ENCODE results near the gene SLC48A1.

SLC48A1 gene

DNA sequence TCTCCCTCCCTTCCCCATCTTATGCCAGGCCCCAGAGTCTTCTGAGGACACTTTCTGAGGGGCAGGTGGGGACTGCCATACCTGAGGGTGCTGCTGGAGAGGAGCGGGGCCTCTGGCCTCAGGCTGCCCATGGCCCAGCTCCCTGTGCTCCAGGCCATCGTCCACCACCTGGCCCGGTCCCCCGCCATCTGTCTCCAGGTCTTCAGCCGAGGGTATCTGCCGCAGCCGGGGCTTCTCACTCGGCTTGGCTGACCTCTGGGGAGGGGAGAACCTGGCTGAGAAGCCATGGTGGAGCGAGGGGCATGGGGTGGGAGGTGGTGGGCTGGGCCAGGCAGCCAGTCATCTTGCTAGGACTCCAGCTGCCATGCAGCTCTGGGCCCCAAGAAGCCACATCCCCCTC lies 21.6 kb downstream of the SLC48A1 start:
- H3K27ac Mint-ChIP-seq: no peak overlapping the region
- H3K4me1 Mint-ChIP-seq (ENCODE audit: low read depth): peaks cover 8% of the 10 kb centered on the region
- H3K9me3 Mint-ChIP-seq: no peaks in the 10 kb centered on the region
- no peaks in the 10 kb centered on the region for H3K27me3 Mint-ChIP-seq (ENCODE audit: low read depth)
- DNase-seq (ENCODE audit: low spot score): no peak
- H3K4me3 Mint-ChIP-seq: no peak overlapping the region
- peaks cover 49% of the 10 kb centered on the region for H3K36me3 Mint-ChIP-seq (ENCODE audit: low read depth)

DNA sequence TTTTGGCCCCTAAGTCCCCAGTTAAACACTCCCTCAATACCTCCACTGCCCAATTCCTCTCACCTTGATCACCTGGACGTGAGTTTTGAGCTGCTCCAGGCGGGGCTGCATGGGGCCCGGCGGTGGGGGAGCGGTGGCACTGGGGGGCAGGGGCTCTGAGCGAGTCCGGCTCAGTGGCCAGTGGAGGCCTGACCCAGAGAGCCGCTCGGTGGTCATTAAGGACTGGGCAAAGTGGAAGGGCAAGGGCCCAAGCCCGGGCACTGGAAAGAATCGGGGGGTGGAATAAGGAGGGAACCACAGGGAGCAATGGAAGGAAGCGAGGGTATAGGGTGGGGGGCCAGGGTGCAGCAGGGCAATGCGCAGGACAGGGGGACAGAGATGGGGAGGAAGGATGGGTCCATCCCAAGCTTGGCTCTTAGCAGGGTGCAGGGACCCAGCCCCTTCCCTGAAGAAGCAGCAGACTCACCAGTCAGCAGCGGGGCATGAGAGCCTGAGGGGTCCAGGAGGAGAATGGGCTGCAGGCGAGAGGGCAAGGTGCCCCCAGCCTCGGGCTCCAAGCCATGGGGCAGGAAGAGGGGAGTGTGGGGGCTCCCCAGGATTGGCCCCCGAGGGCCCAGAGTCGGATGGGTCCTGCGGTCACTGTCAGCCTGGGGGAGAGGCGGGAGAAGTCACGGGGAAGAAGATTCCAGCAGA lies 22.2 kb downstream of the SLC48A1 start:
- peaks cover 48% of the 10 kb centered on the region for H3K36me3 Mint-ChIP-seq (ENCODE audit: low read depth)

DNA sequence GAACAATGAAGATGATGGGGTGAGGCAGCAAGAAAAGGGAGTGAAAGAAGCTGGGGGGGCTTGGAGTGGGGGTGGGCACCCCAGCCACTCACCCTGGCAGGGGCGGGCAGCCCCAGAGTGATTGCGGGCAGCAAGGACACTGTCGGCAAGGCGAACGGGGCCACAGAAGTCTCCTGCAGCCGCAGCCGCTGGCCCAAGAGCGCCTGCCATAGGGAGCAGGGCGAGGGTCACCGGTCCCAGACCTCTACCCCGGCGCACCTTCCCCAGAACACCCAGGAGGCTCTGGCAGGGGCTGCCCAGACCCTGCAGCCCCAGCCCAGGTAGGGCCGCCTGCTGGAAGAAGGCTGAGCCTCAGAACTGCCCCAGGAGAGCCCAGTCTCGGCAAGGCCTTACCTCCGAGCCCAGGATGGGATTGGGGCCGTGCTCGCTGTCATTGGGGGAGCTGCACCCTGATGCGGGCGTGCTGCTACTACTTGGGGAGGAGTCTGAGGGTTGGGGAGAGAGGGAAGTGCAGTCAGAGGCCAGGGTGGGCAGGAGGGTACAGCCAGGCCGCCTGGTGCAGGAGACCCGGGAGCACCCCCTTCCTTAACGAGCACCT lies 22.9 kb downstream of the SLC48A1 start:
- H3K36me3 Mint-ChIP-seq (ENCODE audit: low read depth): peaks cover 44% of the 10 kb centered on the region
- no peak overlapping the region for H3K27ac Mint-ChIP-seq
- H3K4me3 Mint-ChIP-seq: no peak overlapping the region

More for the DNA sequence above, 22.2 kb downstream of the SLC48A1 start:
- H3K27me3 Mint-ChIP-seq (ENCODE audit: low read depth): no peaks in the 10 kb centered on the region
- H3K4me3 Mint-ChIP-seq: no peak overlapping the region
- H3K27ac Mint-ChIP-seq: no peak overlapping the region
- DNase-seq (ENCODE audit: low spot score): no peak
- H3K9me3 Mint-ChIP-seq: no peaks in the 10 kb centered on the region
- peaks cover 10% of the 10 kb centered on the region for H3K4me1 Mint-ChIP-seq (ENCODE audit: low read depth)

DNA sequence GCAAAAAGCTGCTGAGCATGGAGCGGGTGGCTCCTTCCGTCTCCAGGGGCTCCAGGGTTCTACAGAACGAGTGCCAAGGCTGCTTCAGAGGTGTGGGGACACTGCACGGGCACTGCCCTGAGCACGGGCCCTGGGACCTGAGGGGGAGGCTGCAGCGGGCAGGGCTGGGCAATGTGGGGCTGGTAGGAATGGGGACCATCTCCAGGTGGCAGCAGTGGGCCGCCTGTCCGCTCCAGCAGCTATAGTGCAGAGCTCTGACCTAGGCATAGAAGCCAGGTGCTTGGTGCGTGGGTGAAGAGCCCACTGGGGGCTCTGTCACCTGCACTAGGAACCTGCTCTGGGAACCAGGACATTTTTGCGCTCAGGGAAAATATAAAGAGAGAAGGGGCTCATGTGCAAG lies 24.4 kb downstream of the SLC48A1 start:
- no peak overlapping the region for H3K4me3 Mint-ChIP-seq
- H3K4me1 Mint-ChIP-seq (ENCODE audit: low read depth): peaks cover 21% of the 10 kb centered on the region
- DNase-seq (ENCODE audit: low spot score): no peak
- H3K27ac Mint-ChIP-seq: peak overlapping the region; percentile 57
- H3K36me3 Mint-ChIP-seq (ENCODE audit: low read depth): peaks cover 41% of the 10 kb centered on the region
- H3K27me3 Mint-ChIP-seq (ENCODE audit: low read depth): no peaks in the 10 kb centered on the region
- no peaks in the 10 kb centered on the region for H3K9me3 Mint-ChIP-seq

More for the DNA sequence above, 22.9 kb downstream of the SLC48A1 start:
- no peak for DNase-seq (ENCODE audit: low spot score)
- Mint-ChIP-seq H3K4me1 (ENCODE audit: low read depth) (peaks cover 10% of the 10 kb centered on the region), H3K9me3 (no peaks in the 10 kb centered on the region), H3K27me3 (ENCODE audit: low read depth) (no peaks in the 10 kb centered on the region)

DNA sequence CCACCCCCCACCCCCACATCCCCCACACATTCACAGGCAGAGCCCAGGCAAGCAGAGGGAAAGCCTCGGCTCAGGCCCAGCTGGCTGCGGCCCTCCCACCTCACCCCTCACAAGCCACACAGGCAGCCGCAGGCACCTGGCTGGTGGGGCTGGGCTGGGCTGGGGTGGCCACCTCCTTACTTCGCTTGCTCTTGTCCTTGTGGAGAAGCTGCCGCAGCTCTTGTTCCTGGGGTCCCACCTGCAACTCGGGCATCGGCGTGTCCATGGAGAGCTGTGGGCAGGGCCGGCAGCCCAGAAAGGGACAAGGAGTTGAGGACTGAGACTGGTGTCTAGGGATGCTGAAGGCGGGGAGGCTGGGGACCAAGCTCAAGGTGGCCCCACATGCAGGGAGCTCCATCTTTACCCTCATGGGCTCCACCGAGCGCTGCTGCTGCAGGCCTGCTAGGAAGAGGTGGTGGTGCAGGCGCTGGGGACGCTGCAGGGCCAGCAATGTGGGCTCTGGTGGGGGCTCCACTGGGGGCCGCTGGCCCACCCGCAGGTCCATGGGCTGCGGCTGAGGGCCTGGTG lies 25.4 kb downstream of the SLC48A1 start:
- Mint-ChIP-seq H3K27ac (no peak overlapping the region), H3K4me1 (ENCODE audit: low read depth) (peaks cover 31% of the 10 kb centered on the region), H3K27me3 (ENCODE audit: low read depth) (no peaks in the 10 kb centered on the region), H3K36me3 (ENCODE audit: low read depth) (peaks cover 43% of the 10 kb centered on the region), H3K4me3 (no peak overlapping the region), H3K9me3 (no peaks in the 10 kb centered on the region)
- DNase-seq (ENCODE audit: low spot score): no peak

DNA sequence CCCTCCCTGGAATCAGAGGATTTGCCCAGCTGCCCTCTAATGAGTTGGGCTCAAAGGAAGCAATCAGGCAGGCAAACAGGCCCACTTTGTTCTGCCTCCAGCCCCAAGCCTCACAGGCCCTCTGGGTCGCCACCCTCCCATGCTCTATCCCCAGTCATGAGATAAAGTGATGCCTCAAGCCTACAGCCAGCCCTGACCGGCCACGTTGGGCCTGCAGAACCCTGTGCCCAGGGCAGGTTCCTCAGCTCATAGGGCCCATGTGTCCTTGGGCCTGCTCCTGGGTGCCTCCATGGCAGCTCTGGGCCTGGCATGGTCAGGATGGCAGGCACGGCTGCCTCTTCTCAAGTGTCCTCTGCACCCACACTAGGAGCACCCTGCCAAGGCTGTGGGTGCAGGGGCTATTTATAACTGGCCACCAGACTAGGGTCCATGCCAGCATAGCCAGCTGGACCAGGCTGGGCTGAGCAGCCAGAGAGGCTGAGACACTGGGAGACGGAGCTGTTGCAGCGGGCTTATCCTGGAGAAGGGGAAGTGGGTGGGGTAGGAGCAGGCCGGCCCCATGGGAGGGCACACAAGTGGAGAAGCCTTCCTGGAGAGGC lies 26.4 kb downstream of the SLC48A1 start:
- no peak for DNase-seq (ENCODE audit: low spot score)
- Mint-ChIP-seq H3K27ac (no peak overlapping the region), H3K4me3 (no peak overlapping the region), H3K27me3 (ENCODE audit: low read depth) (no peaks in the 10 kb centered on the region), H3K9me3 (no peaks in the 10 kb centered on the region), H3K36me3 (ENCODE audit: low read depth) (peaks cover 44% of the 10 kb centered on the region), H3K4me1 (ENCODE audit: low read depth) (peaks cover 41% of the 10 kb centered on the region)

DNA sequence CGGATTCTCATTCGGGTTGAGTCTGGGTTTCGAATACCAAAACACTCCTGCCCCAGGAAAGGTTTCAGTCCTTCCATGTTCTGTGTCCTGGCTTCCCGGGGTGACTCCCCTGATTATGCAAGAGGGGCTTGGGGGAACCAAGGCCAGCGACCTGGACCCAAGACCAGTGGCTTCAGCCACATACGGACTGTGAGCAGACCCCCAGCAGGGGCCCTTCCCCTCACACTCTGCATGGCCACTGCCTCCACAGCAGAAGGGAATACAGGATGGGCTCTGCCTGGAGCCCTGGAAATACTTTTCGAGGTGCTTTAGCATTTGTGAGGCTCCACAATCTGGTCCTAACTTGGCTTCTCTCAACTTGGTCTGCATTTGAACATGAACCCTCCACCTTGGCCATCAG lies 27.5 kb downstream of the SLC48A1 start:
- peaks cover 48% of the 10 kb centered on the region for H3K36me3 Mint-ChIP-seq (ENCODE audit: low read depth)
- no peaks in the 10 kb centered on the region for H3K27me3 Mint-ChIP-seq (ENCODE audit: low read depth)
- peak overlapping the region; percentile 76 for H3K27ac Mint-ChIP-seq

DNA sequence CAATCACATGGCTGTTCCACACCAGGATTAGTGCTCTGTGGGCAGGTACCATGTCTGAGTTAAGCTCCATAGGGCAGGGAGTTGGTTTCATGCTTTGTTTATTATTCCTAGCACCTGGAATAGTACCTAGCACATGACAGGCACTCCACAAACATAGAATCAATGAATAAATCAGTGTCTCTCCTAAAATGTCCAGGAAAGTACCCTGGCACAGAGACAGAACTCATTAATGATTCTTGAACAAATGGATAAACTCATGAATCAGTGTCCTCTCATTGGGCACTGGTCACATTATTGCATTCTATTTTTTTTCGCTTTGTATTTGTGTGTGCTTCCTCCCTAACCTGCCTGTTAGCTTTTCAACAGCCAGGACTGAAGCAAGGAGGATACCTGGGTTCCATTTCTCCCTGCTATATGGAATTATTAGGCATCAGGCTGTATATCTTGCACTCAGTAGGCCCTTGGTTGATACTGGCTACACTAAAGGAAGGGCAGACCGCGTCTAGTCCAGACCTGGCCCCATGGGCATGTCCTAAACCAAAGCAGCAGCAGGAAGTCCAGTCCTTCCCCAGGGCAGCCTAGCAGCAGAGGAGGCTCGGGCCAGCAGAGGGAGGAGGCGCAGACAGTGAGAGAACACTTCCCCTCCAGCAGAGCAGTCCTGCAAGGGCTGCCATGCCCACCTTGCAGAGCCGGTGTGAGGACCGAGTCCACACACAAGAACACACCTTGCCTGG lies 28.3 kb downstream of the SLC48A1 start:
- Mint-ChIP-seq H3K4me3 (no peak overlapping the region), H3K36me3 (ENCODE audit: low read depth) (peaks cover 48% of the 10 kb centered on the region), H3K27me3 (ENCODE audit: low read depth) (no peaks in the 10 kb centered on the region), H3K4me1 (ENCODE audit: low read depth) (peaks cover 59% of the 10 kb centered on the region), H3K9me3 (no peaks in the 10 kb centered on the region), H3K27ac (peak overlapping the region; percentile 85)
- DNase-seq (ENCODE audit: low spot score): no peak

More for the DNA sequence above, 27.5 kb downstream of the SLC48A1 start:
- Mint-ChIP-seq H3K4me1 (ENCODE audit: low read depth) (peaks cover 52% of the 10 kb centered on the region), H3K4me3 (no peak overlapping the region), H3K9me3 (no peaks in the 10 kb centered on the region)
- no peak for DNase-seq (ENCODE audit: low spot score)

DNA sequence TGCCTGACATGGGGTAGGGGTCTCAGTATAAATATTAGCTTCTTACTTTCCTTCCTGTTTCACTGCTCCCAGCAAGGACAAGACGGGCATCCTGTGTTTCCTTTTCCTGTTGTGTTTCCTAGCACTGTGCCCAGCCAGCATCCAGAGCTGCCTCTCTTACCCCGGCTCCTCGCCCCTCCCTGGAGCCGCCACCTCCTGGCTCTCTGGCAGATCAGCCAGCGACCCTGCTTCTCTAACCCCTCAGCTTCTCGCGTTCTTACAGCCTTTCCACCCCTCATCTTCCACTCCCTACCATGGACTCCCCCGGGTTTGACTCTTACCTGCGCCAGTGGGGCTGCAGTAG lies 28.8 kb downstream of the SLC48A1 start:
- Mint-ChIP-seq H3K27me3 (ENCODE audit: low read depth) (no peaks in the 10 kb centered on the region), H3K36me3 (ENCODE audit: low read depth) (peaks cover 51% of the 10 kb centered on the region), H3K9me3 (no peaks in the 10 kb centered on the region), H3K27ac (peak overlapping the region; percentile 85), H3K4me3 (peak overlapping the region; percentile 28), H3K4me1 (ENCODE audit: low read depth) (peaks cover 64% of the 10 kb centered on the region)
- no peak for DNase-seq (ENCODE audit: low spot score)

DNA sequence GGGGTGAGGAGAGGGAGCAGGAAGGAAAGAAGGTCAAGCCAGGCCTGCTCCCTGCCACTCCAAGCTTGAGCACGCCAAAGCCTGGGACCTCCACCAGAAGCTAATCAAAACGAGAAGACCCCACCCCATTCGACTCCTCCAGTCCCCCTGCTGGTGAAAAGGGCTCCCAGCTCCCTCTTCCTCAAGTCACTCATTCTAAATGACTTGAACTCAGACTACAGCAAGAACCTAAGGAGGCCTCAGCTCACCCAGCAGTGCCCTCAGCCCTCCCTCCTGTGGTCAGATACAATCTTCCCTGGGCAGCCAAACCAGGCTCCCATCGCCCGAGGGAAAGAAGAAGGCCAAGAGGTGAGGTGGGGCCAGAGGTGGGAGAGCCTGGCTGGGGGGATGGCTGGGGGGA lies 29.3 kb downstream of the SLC48A1 start:
- Mint-ChIP-seq H3K27ac (peak overlapping the region; percentile 85), H3K27me3 (ENCODE audit: low read depth) (no peaks in the 10 kb centered on the region), H3K36me3 (ENCODE audit: low read depth) (peaks cover 52% of the 10 kb centered on the region), H3K4me1 (ENCODE audit: low read depth) (peaks cover 69% of the 10 kb centered on the region), H3K9me3 (no peaks in the 10 kb centered on the region), H3K4me3 (peak overlapping the region; percentile 28)
- DNase-seq (ENCODE audit: low spot score): no peak

DNA sequence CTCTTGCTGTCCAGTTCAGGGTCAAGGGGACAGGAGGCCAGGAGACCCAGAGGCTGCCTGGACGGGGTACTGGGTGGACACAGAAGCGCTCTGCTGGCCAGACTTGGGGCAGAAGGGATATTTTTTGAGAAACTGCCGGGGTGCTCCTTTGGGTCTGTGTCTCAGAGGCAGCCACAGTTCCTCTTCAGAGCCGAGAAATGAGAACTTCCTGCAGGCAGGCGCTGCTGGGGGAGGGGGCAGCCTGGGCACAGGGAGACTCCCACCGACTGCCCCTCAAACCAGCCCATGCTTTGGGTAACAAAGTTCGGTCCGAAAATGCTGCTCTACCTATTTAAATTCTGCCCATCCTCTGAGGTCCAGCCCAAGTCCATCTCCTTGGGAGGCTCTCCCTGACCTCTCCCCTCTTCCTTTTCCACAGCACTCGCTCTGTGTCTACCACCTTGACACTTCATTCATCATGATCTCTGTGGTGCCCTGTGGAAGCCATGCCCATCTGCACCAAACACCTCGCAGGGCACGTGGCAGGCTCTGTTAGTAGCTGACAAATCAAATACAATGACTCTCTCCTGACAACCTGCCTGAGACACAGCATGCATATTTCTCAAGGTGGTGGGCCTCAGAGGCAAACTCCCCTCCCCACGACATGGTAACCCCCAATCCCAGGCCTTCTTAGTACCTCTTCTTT lies 30.3 kb downstream of the SLC48A1 start:
- H3K9me3 Mint-ChIP-seq: no peaks in the 10 kb centered on the region
- H3K4me1 Mint-ChIP-seq (ENCODE audit: low read depth): peaks cover 77% of the 10 kb centered on the region
- peak overlapping the region; percentile 85 for H3K27ac Mint-ChIP-seq
- DNase-seq (ENCODE audit: low spot score): no peak
- no peaks in the 10 kb centered on the region for H3K27me3 Mint-ChIP-seq (ENCODE audit: low read depth)
- peak overlapping the region; percentile 68 for H3K4me3 Mint-ChIP-seq
- H3K36me3 Mint-ChIP-seq (ENCODE audit: low read depth): peaks cover 44% of the 10 kb centered on the region

DNA sequence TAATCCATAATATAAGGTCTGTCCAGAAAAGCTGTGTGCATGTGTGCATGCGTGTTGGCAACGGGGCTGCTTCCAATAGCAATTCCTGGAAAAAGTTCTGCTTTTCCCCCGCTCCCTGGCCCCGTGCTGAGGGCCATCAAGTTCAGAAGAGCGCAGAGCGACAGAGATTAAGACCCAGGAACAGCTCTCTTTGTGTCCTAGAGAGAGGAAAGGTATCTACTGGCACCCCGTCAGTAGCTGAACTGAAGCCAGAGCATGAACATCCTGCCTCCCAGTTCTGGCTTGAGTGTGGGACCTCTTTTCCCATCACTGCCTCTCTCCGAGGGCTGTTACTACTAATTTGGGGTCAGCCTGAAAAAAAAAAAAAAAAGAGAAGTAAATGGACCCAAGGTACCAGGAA lies 31.1 kb downstream of the SLC48A1 start:
- Mint-ChIP-seq H3K27me3 (ENCODE audit: low read depth) (no peaks in the 10 kb centered on the region), H3K27ac (peak overlapping the region; percentile 85), H3K36me3 (ENCODE audit: low read depth) (peaks cover 39% of the 10 kb centered on the region), H3K4me1 (ENCODE audit: low read depth) (peaks cover 82% of the 10 kb centered on the region), H3K9me3 (no peaks in the 10 kb centered on the region), H3K4me3 (peak overlapping the region; percentile 23)
- no peak for DNase-seq (ENCODE audit: low spot score)

DNA sequence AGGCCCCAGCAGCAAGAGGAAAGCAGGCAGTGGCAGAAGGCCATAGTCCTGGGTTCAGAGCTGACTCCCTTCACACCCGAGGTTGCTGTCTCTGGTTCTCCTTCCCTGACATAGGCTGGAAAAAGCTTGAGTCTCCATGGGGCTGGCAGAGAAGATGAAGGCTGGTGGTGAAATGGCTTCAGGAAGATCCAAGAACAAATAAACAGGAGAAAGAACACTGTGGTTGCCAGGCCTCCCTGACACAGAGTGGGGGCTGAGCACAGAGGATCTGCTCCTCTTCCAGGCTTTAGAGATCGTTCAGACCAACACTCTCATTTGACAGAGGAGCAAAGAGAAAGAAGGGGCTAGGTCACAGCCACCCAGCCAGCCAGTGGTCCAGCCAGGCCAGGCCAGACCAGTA lies 32.4 kb downstream of the SLC48A1 start:
- DNase-seq (ENCODE audit: low spot score): no peak
- peaks cover 83% of the 10 kb centered on the region for H3K4me1 Mint-ChIP-seq (ENCODE audit: low read depth)
- H3K36me3 Mint-ChIP-seq (ENCODE audit: low read depth): peaks cover 36% of the 10 kb centered on the region
- H3K27ac Mint-ChIP-seq: peak overlapping the region; percentile 68
- H3K9me3 Mint-ChIP-seq: no peaks in the 10 kb centered on the region
- H3K4me3 Mint-ChIP-seq: peak overlapping the region; percentile 46
- no peaks in the 10 kb centered on the region for H3K27me3 Mint-ChIP-seq (ENCODE audit: low read depth)
